HG03135 (cell line): Measurements from ENCODE around the gene HSPA1B.
"Not testable (repeated sequence)": the region's sequence is repeated elsewhere in the genome, so short reads cannot be mapped to it uniquely, and the experiment has no call there.

Experiments used
- ATAC-seq: cut with Tn5 transposase; IDR thresholded peaks from one replicate; pipeline ENCODE4 v1.9.1; 2021; ENCODE audit warnings: mild to moderate bottlenecking, moderate library complexity; ENCODE audit not compliant: unreplicated experiment

Gene HSPA1B

DNA sequence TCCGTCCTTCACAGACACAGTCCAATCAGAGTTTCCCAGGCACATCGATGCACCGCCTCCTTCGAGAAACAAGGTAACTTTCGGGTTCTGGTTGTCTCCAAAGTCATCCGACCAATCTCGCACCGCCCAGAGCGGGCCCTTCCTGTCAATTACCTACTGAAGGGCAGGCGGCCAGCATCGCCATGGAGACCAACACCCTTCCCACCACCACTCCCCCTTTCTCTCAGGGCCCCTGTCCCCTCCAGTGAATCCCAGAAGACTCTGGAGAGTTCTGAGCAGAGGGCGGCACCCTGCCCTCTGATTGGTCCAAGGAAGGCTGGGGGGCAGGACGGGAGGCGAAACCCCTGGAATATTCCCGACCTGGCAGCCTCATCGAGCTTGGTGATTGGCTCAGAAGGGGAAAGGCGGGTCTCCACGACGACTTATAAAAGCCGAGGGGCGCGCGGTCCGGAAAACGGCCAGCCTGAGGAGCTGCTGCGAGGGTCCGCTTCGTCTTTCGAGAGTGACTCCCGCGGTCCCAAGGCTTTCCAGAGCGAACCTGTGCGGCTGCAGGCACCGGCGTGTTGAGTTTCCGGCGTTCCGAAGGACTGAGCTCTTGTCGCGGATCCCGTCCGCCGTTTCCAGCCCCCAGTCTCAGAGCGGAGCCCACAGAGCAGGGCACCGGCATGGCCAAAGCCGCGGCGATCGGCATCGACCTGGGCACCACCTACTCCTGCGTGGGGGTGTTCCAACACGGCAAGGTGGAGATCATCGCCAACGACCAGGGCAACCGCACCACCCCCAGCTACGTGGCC, at the start of gene HSPA1B:
Gene HSPA1B (plus strand): TSS at position 453 of the 794 bp plus-strand sequence. CDS start 213 bp downstream, at position 666.
- ATAC-seq = peak; percentile 58

- ATAC-seq = no peak
Observed at GRCh38 chr6:31778193-31778592, 49.3 kb upstream of the HSPA1B start.

GRCh38 chr6:31778999-31779885, 48.3 kb upstream of the HSPA1B start:
- no peak for ATAC-seq

DNA sequence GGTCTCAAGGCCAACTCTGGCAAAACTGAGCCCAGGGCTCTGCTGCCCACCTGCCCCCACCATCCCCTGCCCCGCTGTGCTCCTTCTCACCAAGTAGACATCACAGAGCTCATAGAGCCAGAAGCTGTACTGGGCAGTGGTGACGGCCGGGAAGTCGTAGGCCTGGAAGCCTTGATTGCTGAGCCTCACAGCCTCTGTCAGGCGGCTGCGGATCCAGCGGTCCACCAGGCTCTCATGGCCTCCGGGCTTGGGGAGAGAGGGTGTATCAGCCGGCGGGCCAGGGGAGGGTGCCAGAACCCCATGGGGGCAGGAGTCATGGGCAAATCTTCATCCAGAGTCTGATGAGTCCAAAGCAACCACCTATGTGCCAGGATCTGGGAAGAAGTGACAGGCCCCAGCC, 47.6 kb upstream of the HSPA1B start:
- ATAC-seq = no peak

DNA sequence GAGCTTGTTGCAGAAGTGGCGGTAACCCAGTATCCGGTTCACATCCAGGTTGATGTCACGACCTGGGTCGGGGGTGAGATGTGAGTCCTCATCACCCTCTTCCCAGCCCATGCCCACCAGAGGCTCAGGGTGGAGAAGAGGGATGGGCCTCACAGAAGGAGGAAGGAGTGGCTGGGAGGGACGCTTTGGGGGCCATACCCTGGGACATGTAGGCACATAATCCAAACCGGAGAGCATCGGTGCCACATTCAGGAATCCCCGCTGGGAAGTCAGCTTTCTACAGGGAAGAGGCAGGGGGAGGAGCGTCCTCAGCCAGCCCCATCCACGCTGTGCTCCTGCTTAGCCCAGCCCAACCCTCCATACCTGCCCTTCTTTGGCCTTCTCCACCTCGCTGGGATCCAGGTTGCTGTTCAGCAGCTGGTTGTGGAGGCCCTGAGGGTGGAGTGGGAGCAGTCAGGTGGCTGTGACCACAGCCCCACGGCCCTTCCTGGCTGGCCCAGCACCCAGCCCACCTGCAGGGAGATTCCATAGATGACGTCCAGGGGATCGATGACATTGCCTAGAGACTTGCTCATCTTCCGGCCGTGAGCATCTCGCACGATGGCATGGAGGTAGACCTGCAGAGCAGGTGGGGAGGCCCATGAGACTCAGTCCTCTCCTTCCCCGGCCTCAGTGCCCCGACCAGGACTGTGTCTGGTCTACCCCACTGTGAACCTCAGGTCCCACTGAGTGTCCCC, 46.9 kb upstream of the HSPA1B start:
- no peak for ATAC-seq

- no peak for ATAC-seq
Observed at GRCh38 chr6:31781244-31782125, 46.1 kb upstream of the HSPA1B start.

GRCh38 chr6:31782126-31782855, 45.2 kb upstream of the HSPA1B start:
- ATAC-seq = no peak

DNA sequence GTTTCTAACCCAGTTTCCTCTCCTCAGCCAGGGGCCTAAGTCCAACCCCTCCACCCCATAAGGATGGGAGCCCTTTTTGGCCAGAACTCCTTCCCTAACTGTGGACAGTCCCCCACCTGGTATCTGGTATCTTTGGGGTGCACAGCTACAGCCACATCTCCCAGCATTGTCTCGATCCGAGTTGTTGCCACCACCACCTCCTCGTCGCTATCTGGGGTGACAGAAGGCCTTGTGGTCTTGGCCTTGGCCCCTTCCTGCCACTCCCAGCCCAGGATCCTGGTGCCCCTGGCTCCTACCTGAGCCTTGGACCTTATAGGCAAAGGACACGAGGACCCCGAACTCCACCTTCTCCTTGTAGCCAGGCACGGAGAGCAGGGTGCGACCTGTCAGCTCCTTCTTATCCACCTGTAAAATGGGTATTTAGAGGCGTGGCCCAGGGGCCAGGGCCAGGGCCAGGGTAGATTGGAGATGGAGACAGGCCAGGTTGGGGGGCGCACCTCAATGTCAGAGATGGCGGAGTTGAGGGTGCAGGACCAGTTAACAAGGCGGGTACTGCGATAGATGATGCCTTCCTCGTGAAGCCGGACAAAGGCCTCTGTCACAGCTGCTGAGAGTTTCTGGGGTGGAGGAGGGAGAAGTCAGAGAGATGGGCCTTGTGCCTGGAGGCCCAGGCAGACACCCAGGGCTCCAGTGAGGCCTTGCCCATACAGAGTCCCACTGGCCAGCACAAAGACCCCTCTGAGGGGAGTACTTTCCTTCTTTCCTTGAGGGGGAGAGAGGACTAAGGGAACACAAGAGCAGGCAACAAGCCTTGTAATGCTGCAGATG, 43.2 kb upstream of the HSPA1B start:
- no peak for ATAC-seq

DNA sequence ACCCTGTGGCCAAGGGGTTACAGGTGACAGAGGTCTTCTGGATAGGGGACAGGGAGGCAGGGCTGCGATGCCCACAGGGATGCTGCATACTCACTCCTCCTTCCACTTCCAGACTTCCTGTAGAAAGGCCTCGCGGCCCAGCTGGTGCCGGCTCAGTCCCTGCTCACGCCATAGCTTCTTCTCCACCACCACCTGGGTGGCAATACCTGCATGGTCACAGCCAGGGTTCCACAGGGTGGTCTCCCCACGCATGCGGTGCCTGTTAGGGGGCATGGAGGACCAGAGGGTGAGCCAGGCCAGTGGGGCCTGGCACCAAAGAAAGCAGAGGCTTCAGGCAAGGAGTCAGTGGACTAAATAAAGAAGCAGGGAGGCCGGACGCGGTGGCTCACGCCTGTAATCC, 42.1 kb upstream of the HSPA1B start:
- ATAC-seq = no peak

DNA sequence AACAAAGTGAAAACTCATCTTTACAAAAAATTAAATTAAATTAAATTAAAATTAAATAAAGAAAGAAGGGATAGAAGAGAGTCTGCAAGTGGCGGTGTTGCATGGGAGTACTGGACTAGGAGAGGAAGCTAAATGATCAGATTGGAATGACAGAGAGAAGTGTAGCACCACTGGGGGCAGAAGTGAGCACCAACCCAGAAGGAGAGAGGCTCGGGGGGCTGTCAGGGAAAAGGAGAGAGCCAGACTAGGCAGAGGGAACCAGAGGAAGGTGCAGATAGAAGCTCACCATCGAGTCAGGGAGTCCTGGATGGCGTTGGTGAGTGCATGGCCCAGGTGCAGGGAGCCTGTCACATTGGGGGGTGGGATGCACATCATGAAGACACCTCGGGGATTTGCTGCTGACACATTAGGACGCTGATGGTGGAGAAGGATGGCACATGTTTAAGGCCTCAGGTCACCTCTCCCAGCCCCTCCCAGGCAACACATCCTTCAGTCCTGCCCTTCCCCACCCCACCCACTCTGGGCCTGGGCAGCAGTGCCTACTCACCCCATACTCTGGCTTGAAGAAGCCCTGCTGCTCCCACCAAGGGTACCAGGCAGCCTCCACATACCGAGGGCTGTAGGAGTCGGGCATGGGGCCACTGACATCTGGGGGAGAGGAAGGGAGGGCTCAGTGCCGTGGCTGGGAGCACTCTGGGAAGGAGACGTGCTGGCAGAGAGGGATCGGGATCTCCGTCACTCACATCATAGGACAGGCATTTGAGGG, 36.0 kb upstream of the HSPA1B start:
- no peak for ATAC-seq

- ATAC-seq = no peak
Observed at GRCh38 chr6:31792090-31792374, 35.5 kb upstream of the HSPA1B start.

DNA sequence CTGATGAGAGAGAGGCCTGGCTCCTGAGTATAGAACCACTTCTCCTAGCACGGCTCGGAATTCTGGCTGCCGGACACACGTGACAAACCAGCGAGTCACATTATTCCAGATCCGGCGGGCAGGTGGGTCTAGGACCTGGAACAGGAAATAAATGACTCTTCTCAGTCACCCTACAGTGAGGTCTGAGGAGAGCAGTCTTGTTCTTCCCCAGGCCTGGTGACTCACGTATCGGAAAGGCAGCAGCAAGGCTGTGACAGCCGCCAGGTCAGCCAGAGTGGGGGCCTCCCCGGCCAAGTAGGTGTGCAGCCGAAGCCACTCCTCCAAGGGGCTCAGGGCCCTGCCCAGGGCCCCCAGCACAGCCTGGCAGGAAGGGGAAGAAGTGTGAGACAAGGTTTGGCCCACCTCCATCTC, 34.8 kb upstream of the HSPA1B start:
- no peak for ATAC-seq

DNA sequence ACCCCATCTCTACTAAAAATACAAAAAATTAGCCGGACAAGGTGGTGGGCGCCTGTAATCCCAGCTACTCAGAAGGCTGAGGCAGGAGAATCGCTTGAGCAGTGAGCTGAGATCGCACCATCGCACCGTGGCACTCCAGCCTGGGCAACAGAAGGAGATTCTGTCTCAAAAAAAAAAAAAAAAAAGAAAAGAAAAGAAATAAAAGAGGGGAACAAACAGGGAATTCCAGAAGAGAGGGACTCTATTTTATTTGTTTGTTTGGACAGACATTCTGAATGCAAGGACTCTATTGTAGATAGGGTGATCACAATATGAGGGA, 33.7 kb upstream of the HSPA1B start:
- ATAC-seq = not testable (repeated sequence)

- no peak for ATAC-seq
Observed at GRCh38 chr6:31794294-31794865, 33.2 kb upstream of the HSPA1B start.

GRCh38 chr6:31794866-31795615, 32.5 kb upstream of the HSPA1B start:
- peak; percentile 3 for ATAC-seq

DNA sequence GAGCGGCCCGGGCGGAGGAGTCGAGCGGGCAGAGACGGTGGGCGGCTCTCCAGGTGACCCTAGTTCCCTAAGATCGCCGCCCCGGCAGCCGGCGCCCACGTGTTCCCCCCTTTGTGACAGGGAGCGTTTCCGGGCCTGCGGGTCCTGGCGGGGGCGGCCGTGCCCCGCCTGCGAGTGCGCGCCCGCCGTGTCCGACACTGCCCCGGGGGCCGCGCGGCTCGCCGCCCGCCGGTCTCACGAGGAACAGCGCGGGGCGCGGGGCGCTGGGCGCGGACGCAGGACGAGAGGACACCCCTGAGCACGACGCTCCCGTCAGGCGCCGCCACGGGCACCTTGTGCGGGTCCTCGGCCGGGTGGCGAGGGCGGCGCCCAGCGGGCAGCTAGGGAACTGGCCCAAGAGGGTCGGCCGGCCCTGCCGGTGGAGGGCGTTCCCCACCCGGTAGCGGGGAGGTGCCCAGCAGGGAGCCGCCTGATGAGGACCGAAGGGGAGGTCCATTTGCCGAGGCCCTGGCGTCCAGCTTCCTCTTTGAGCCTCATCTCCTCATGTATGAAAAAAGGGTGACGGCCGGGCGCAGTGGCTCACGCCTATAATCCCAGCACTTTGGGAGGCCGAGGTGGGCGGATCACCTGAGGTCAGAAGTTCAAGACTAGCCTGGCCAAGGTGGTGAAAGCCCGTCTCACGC, 31.8 kb upstream of the HSPA1B start, which contains the start of gene VARS1:
Gene VARS1 (minus strand): TSS at position 137 of the 683 bp plus-strand sequence. CDS start 535 bp downstream, outside the sequence.
- ATAC-seq = peak; percentile 62

DNA sequence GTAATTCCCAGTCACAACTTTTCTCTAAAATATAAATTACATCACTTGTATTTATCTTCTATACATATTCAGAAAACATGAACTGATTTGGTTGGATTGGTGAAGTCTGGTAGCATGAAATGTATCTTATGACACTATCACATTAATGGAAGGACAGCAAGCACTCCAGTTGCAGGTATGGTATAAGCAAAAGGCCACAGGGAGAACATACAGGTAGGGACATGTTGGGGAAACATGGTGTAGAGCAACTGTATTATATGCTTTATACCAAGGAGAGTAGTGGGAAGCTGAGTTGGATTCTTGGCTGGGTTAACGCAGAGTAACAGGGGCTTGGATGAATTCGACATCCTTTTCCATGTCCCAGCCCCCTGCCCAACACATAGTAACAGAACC, 30.5 kb upstream of the HSPA1B start:
- ATAC-seq = no peak
